Measurements from ENCODE around the gene SH3D19. TPM values are rescaled to one million over a fixed set of nuclear protein-coding genes. Genes with fewer than 3 reads are reported as not detected.

SH3D19 gene
- total RNA-seq, 1 experiment from 2014 or later = 5.3 TPM

DNA sequence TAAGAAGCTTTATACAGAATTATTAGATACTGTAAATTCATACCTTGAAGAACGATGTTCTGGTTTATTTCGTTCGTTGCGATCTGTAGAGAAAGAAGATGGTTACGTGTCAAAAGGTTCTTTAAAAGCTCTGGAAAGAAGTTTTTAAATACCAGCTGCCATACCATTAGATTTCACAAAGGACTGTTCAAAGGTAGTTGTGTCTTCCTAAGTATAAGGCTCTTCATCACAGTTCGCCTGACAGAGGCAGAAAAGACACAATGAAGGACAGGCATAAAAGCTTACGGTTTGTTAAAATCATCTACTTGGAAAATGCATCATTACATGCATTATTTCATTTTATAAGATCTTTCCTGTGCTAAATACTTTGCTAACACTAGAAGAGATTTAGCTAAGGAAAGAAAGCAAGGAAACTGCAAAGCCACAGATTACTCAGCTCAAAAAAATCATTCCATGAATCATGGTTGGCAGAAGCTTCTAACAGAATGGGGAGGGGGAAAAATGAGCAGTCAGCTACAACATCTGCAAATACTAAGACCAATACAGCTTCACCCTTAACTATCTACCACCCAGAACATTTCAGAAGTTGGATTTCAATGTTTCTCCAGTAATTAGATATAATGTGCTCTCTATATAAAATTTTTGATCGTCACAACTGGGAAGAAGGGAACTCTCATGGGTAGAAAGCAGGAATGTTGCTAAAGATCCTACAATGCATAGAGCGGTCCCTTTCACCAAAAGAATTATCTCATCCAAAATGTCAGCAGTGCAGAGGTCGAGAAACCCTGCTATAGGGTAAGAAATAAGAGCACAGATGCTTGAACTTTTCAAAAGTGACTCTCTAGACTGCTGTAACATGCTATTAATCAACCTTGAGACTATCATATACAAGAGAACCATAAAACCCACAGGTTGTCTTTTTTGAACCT is 99.1 kb downstream of the SH3D19 start:
- peak overlapping the region; percentile 32 for H3K4me3 ChIP-seq
- H3K36me3 ChIP-seq = no peaks in the 10 kb centered on the region
- no peak for DNase-seq

GRCh38 chr4:151223465-151223864 is 101.9 kb downstream of the SH3D19 start:
- no peak for DNase-seq
- Histone ChIP-seq H3K9me3 (no peaks in the 10 kb centered on the region), H3K4me3 (no peak overlapping the region), H3K27me3 (no peaks in the 10 kb centered on the region), H3K36me3 (no peaks in the 10 kb centered on the region)

More for the DNA sequence above, 99.1 kb downstream of the SH3D19 start:
- no peaks in the 10 kb centered on the region for H3K9me3 ChIP-seq
- H3K27me3 ChIP-seq = no peaks in the 10 kb centered on the region

DNA sequence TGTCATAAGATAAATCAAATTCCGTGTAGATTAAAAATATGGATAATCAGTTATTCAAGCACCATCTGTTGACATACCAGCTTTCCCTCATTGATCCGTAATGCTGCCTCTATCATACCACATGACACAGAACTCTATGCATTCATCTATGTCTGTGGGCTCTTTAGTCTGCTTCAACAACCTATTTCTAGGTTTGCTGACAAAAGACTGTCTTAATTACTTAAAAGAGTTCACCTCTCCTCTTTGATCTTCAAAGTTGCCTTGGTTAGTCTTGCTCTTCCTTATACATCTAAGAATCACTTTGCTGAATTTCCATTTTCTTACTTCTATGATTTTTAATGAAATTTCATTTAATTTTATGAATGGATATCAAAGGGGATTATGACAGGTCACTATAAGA is 105.5 kb downstream of the SH3D19 start:
- H3K27me3 ChIP-seq = no peaks in the 10 kb centered on the region

DNA sequence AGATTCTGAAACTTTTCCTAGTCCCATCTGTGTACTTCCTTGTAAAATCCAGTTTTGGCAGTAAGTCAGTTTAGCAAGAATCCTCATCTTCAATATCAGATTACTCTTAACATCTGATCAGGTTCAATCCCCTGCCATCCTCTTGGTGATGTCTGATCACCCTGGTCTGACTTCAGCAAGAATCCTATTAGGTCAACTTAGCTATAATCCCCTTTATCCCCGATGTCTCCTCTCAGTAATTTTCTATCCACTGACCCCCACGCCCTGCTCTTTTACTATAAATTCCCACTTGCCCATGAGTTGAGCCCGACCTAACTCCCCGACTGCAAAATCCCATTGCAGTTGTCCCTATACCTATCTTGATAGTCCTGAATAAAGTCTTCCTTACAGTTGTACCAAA is 106.3 kb downstream of the SH3D19 start:
- no peak overlapping the region for H3K4me3 ChIP-seq
- no peaks in the 10 kb centered on the region for H3K27me3 ChIP-seq
- no peaks in the 10 kb centered on the region for H3K9me3 ChIP-seq
- no peak for DNase-seq
- H3K36me3 ChIP-seq = no peaks in the 10 kb centered on the region

More for the DNA sequence above, 105.5 kb downstream of the SH3D19 start:
- Histone ChIP-seq H3K36me3 (no peaks in the 10 kb centered on the region), H3K4me3 (no peak overlapping the region), H3K9me3 (no peaks in the 10 kb centered on the region)
- DNase-seq = no peak

- DNase-seq = no peak
- H3K4me3 ChIP-seq = no peak overlapping the region
Measured at GRCh38 chr4:151218343-151218742, 107.1 kb downstream of the SH3D19 start.

DNA sequence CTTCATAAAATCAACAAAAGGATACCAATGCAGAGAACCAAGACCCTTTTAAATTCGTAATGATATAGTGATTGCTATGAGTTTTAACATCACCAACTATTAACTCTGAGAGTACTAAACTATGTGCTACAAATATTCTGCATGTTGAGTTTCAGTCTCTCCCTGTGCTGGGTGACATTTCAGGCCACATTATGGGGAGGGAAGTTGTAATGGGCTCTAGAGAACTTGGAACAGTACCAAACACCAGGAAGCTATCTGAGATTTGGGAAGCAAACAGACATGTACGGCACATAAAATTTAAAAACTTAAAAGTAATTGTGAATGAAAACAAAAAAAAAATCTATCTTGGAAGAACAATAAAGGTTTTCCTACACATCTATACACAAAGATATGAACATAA is 108.1 kb downstream of the SH3D19 start:
- no peak overlapping the region for H3K4me3 ChIP-seq
- no peaks in the 10 kb centered on the region for H3K27me3 ChIP-seq
- H3K9me3 ChIP-seq = no peaks in the 10 kb centered on the region
- no peak for DNase-seq
- H3K36me3 ChIP-seq = no peaks in the 10 kb centered on the region

More at GRCh38 chr4:151218343-151218742, 107.1 kb downstream of the SH3D19 start:
- no peaks in the 10 kb centered on the region for H3K9me3 ChIP-seq
- H3K36me3 ChIP-seq = no peaks in the 10 kb centered on the region
- no peaks in the 10 kb centered on the region for H3K27me3 ChIP-seq

GRCh38 chr4:151215295-151215694 is 110.1 kb downstream of the SH3D19 start:
- H3K9me3 ChIP-seq = no peaks in the 10 kb centered on the region
- no peaks in the 10 kb centered on the region for H3K36me3 ChIP-seq
- H3K27me3 ChIP-seq = no peaks in the 10 kb centered on the region
- no peak for DNase-seq
- no peak overlapping the region for H3K4me3 ChIP-seq

GRCh38 chr4:151207868-151208267 is 117.5 kb downstream of the SH3D19 start:
- Histone ChIP-seq H3K36me3 (no peaks in the 10 kb centered on the region), H3K4me3 (no peak overlapping the region), H3K27me3 (no peaks in the 10 kb centered on the region), H3K9me3 (no peaks in the 10 kb centered on the region)
- DNase-seq = no peak

DNA sequence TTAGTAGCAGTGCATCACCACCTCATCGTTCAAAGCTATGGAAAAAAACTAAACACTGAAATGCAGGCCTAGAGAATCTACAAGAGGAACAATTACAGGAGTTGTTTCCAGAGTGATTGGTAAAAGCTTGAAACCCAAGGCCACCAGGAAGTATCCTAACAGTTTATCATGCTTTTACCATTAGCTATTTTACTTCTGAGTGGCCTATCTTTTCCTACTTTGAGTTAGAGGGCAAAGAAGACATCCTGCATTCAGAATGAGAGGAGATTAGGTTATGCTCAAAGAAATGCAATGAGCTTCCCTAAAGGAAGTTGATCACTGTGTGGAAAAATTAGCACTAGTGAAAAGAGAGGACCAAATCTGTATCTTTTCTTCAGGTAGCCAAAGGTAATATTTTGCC is 118.2 kb downstream of the SH3D19 start:
- H3K27me3 ChIP-seq = no peaks in the 10 kb centered on the region
- no peak for DNase-seq
- H3K9me3 ChIP-seq = no peaks in the 10 kb centered on the region
- H3K4me3 ChIP-seq = no peak overlapping the region
- H3K36me3 ChIP-seq = no peaks in the 10 kb centered on the region

- no peak overlapping the region for H3K4me3 ChIP-seq
- no peaks in the 10 kb centered on the region for H3K9me3 ChIP-seq
- no peaks in the 10 kb centered on the region for H3K27me3 ChIP-seq
- no peaks in the 10 kb centered on the region for H3K36me3 ChIP-seq
- DNase-seq = no peak
Measured at GRCh38 chr4:151206241-151207005, 119.0 kb downstream of the SH3D19 start.

DNA sequence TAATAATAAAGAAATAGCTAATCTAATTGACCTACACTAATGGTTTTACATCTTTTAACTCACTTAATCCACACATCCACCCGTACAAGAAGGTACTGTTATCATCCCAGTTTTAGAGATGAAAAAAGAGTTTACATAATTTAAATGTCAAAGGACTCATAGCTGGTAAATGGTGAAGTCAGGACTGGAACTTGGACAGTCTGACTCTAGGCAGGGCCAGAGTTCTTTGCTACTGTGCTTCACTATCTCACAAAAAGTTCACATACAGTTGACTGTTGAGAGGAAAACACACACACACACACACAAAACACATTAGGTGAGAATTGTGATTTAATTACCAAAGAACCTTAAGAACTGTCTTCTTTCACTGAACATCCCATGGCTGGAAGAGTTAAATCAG is 119.7 kb downstream of the SH3D19 start:
- no peak for DNase-seq
- no peak overlapping the region for H3K4me3 ChIP-seq
- H3K9me3 ChIP-seq = no peaks in the 10 kb centered on the region

GRCh38 chr4:151204925-151205524 is 120.4 kb downstream of the SH3D19 start:
- Histone ChIP-seq H3K4me3 (no peak overlapping the region), H3K9me3 (no peaks in the 10 kb centered on the region), H3K36me3 (no peaks in the 10 kb centered on the region), H3K27me3 (no peaks in the 10 kb centered on the region)
- no peak for DNase-seq

More for the DNA sequence above, 119.7 kb downstream of the SH3D19 start:
- Histone ChIP-seq H3K27me3 (no peaks in the 10 kb centered on the region), H3K36me3 (no peaks in the 10 kb centered on the region)

- Histone ChIP-seq H3K4me3 (no peak overlapping the region), H3K9me3 (no peaks in the 10 kb centered on the region), H3K36me3 (no peaks in the 10 kb centered on the region), H3K27me3 (no peaks in the 10 kb centered on the region)
- no peak for DNase-seq
Measured at GRCh38 chr4:151202851-151203455, 122.5 kb downstream of the SH3D19 start.

- no peaks in the 10 kb centered on the region for H3K27me3 ChIP-seq
- no peaks in the 10 kb centered on the region for H3K36me3 ChIP-seq
- no peak for DNase-seq
- H3K4me3 ChIP-seq = no peak overlapping the region
- H3K9me3 ChIP-seq = no peaks in the 10 kb centered on the region
Measured at GRCh38 chr4:151202381-151202780, 123.0 kb downstream of the SH3D19 start.

DNA sequence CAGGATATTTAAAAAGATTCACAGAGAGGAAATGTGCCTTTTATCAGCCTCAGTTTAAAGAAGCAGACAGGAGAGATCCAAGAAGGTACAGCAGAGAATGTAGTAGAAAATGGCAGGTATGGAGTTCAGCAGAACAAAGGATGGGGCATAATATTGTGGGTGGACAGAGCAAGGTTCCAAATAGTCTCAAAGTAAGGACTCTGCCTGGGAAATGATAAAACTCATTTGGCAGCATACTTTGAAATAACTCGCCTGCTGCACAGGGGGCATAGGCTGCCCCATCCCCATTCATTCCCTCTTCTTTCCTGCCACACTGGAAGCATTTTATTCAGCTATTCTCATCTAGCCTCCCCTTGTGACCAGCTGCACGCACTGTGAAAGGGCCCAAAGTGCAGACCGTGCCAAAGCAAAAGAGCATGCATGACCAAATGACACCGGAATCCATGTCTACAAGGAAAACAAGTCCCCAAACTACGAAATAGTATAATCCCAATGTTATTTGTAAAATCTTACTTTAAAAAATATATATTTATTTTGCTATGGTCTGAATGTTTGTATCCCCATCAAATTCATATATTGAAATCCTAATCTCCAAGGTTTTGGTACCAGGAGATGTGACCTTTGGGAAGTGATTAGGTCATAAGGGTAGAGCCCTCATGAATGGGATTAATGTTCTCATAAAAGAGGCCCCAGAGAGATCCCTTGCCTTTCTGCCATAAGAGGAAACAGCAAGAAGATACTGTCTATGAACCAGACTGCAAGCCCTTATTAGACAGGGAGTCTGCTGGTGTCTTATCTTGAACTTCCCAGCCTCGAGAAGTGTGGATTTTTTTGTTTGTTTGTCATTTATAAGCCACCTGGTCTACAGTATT is 125.8 kb downstream of the SH3D19 start:
- Histone ChIP-seq H3K4me3 (no peak overlapping the region), H3K36me3 (no peaks in the 10 kb centered on the region), H3K27me3 (no peaks in the 10 kb centered on the region)

DNA sequence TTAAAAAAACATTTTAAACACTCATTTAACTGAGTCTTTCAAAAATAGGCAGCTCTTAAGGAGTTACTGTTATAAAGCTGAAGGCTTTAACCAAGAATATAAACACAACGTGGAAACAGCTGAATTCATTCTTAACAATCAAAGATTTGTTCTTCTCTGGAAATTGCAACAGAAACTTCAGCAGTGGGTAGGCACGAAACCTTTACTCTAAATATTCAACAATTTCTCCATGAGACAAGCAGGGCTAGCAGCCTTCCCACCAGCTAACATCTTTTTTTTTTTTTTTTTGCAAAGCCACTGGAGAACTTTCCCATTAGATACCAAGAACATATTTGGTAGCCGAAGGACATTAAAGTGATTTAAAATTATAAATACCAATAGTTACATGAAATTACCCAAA is 126.7 kb downstream of the SH3D19 start:
- DNase-seq = no peak
- Histone ChIP-seq H3K9me3 (no peaks in the 10 kb centered on the region), H3K36me3 (no peaks in the 10 kb centered on the region), H3K4me3 (no peak overlapping the region), H3K27me3 (no peaks in the 10 kb centered on the region)

More for the DNA sequence above, 125.8 kb downstream of the SH3D19 start:
- H3K9me3 ChIP-seq = no peaks in the 10 kb centered on the region
- no peak for DNase-seq
